ENCODE data around the gene TMEM167B.

- TF ChIP-seq CTCF (IDR thresholded peaks at IDR 0.05; ENCODE audit: insufficient read depth, low read length) (no peak), REST (IDR thresholded peaks at IDR 0.05; ENCODE audit: insufficient replicate concordance, low read depth) (no peak), POLR2AphosphoS5 (IDR thresholded peaks at IDR 0.05; ENCODE audit: low read depth) (no peak), GABPA (IDR thresholded peaks at IDR 0.05; ENCODE audit: low read depth) (no peak)
Observed at GRCh38 chr1:109109906-109110305, 19.3 kb downstream of the TMEM167B start.

Data from HL-60 (cell line).